Smooth muscle cell (in vitro differentiated cells): Measurements from ENCODE around the gene RNU7-1. TPM values are rescaled to one million over a fixed set of nuclear protein-coding genes. Genes with fewer than 3 reads are reported as not detected.

Experiments used
- DNase-seq: peaks from one replicate; lab custom pipeline; 2025; ENCODE audit not compliant: unreplicated experiment; lab: John Stamatoyannopoulos, UW
- H2AFZ ChIP-seq: fragments of 200-600 bp; sonication (generic); 2 replicates; pipeline ENCODE4 v1.6.0; 2016; ENCODE audit warnings: antibody characterized with exemption, low read depth, mild to moderate bottlenecking
- H3F3A ChIP-seq: fragments of 200-600 bp; sonication (generic); 2 replicates; pipeline ENCODE4 v1.6.0; 2017; ENCODE audit warnings: antibody characterized with exemption, low read depth
- H3K27ac ChIP-seq: fragments of 200-600 bp; sonication (generic); 2 replicates; pipeline ENCODE4 v1.5.1; 2016; ENCODE audit warnings: low read depth, mild to moderate bottlenecking
- H3K27me3 ChIP-seq: fragments of 200-600 bp; sonication (generic); 2 replicates; pipeline ENCODE4 v1.6.1; 2016; ENCODE audit warnings: low read depth, mild to moderate bottlenecking
- H3K36me3 ChIP-seq: fragments of 200-600 bp; sonication (generic); 2 replicates; pipeline ENCODE4 v1.5.1; 2016; ENCODE audit warnings: low read depth
- H3K4me1 ChIP-seq: fragments of 200-600 bp; sonication (generic); 2 replicates; pipeline ENCODE4 v1.5.1; 2016; ENCODE audit warnings: low read depth
- H3K4me2 ChIP-seq: fragments of 200-600 bp; sonication (generic); 2 replicates; pipeline ENCODE4 v1.6.0; 2016; ENCODE audit warnings: mild to moderate bottlenecking
- H3K4me3 ChIP-seq: fragments of 200-600 bp; sonication (generic); 2 replicates; pipeline ENCODE4 v1.5.1; 2016; ENCODE audit warnings: mild to moderate bottlenecking
- H3K79me2 ChIP-seq: fragments of 200-600 bp; sonication (generic); 2 replicates; pipeline ENCODE4 v1.6.0; 2016; ENCODE audit warnings: low read depth, mild to moderate bottlenecking
- H3K9ac ChIP-seq: fragments of 200-600 bp; sonication (generic); 2 replicates; pipeline ENCODE4 v1.6.0; 2016; ENCODE audit warnings: low read depth
- H3K9me3 ChIP-seq: fragments of 200-600 bp; sonication (generic); replicated peaks from 2 replicates; pipeline ENCODE4 v1.5.1; 2016; ENCODE audit warnings: low read depth
- H4K20me1 ChIP-seq: fragments of 200-600 bp; sonication (generic); 2 replicates; pipeline ENCODE4 v1.6.0; 2016; ENCODE audit warnings: low read depth
- CTCF ChIP-seq: fragments of 200-600 bp; sonication (generic); IDR thresholded peaks from 2 replicates; pipeline ENCODE4 v1.5.1; 2017; ENCODE audit warnings: borderline replicate concordance, mild to moderate bottlenecking, antibody characterized with exemption; ENCODE audit not compliant: insufficient read depth, poor library complexity, severe bottlenecking
- WGBS: methylation state at CpG from one replicate; pipeline ENCODE4 v1.1.7; 2016; ENCODE audit warnings: low lambda C conversion rate; 5-methylcytosine and 5-hydroxymethylcytosine counted together
- polyA plus RNA-seq: library from polyadenylated mRNA; unstranded; fragments of >200 nt; fragmentation: Nextera tagmentation; extraction: Ambion mirVana; gene quantifications from 2 replicates; pipeline ENCODE4 v1.2.1, GENCODE V29; 2016
- total RNA-seq: library from RNA; depleted of rRNA; stranded (reverse); fragments of >200 nt; gene quantifications from 2 replicates; pipeline ENCODE4 v1.2.3, GENCODE V29; 2014

The RNU7-1 gene
- total and polyA plus RNA-seq, 2 experiments from 2014 or later: not detected

GRCh38 chr12:6953442-6954315 is 10.1 kb downstream of the RNU7-1 start:
- Histone ChIP-seq H4K20me1 (no peaks in the 10 kb centered on the region), H2AFZ (no peak overlapping the region), H3K4me1 (no peaks in the 10 kb centered on the region), H3K79me2 (no peaks in the 10 kb centered on the region), H3K9me3 (no peaks in the 10 kb centered on the region), H3K36me3 (no peaks in the 10 kb centered on the region), H3K27me3 (no peaks in the 10 kb centered on the region), H3K9ac (no peak overlapping the region), H3K4me3 (no peak overlapping the region), H3K4me2 (peak overlapping the region; percentile 48), H3K27ac (no peak overlapping the region), H3F3A (no peaks in the 10 kb centered on the region)
- TF ChIP-seq CTCF: no peak
- WGBS: 65% methylated on average over 22 of the region's 24 CpGs
- DNase-seq: no peak

- no peak overlapping the region for H3K9ac ChIP-seq
- no peak overlapping the region for H3K27ac ChIP-seq
- 93% methylated on average over 21 of the region's 21 CpGs for WGBS
Observed at GRCh38 chr12:6954316-6955107, 10.9 kb downstream of the RNU7-1 start.

GRCh38 chr12:6955108-6956020 is 11.7 kb downstream of the RNU7-1 start:
- Histone ChIP-seq H3K4me3 (no peak overlapping the region), H3F3A (no peaks in the 10 kb centered on the region), H3K27me3 (no peaks in the 10 kb centered on the region), H3K79me2 (no peaks in the 10 kb centered on the region), H3K36me3 (no peaks in the 10 kb centered on the region), H4K20me1 (no peaks in the 10 kb centered on the region), H2AFZ (no peak overlapping the region), H3K4me1 (no peaks in the 10 kb centered on the region), H3K9ac (no peak overlapping the region), H3K27ac (no peak overlapping the region), H3K4me2 (no peak overlapping the region), H3K9me3 (no peaks in the 10 kb centered on the region)
- no peak for TF ChIP-seq CTCF
- no peak for DNase-seq
- WGBS: 94% methylated on average over 16 of the region's 22 CpGs

More at GRCh38 chr12:6954316-6955107, 10.9 kb downstream of the RNU7-1 start:
- no peaks in the 10 kb centered on the region for H3K27me3 ChIP-seq
- no peaks in the 10 kb centered on the region for H3K4me1 ChIP-seq
- no peaks in the 10 kb centered on the region for H3K9me3 ChIP-seq
- no peak overlapping the region for H2AFZ ChIP-seq
- no peak for TF ChIP-seq CTCF
- no peaks in the 10 kb centered on the region for H3K36me3 ChIP-seq
- H3K4me2 ChIP-seq: peak overlapping the region; percentile 48
- DNase-seq: no peak
- no peaks in the 10 kb centered on the region for H3F3A ChIP-seq
- no peak overlapping the region for H3K4me3 ChIP-seq
- no peaks in the 10 kb centered on the region for H4K20me1 ChIP-seq
- H3K79me2 ChIP-seq: no peaks in the 10 kb centered on the region
